Measurements from ENCODE around the gene KLC3.

The KLC3 gene

DNA sequence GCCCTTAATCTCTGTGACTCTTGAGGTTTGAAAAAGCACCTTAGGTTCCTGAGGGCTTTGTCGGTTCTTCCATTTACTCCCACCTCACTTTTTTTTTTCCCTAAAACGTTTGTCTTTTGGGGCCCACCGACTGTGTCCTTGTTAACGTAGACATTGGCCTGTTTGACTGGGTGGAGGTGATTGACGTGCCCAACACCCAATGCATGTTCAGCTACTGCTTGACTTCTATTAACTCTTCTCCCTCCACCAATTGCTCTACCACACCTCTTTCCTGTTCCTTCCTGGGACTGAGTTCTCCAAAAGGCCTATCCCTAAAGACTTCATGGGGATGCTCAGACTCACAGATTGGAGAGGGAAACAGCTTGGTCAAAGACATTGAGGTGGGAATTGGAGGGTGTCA, 35.1 kb upstream of the KLC3 start:
- no peak for TF ChIP-seq TAF1 (IDR thresholded peaks at IDR 0.05; ENCODE audit: borderline replicate concordance, insufficient read depth, low read length)
- no peak for TF ChIP-seq FOXP2 (optimal IDR thresholded peaks at IDR 0.05; ENCODE audit: borderline replicate concordance, extremely low read depth, extremely low read length, insufficient read depth)
- no peak for TF ChIP-seq POLR2AphosphoS5 (IDR thresholded peaks at IDR 0.05; ENCODE audit: low read depth, low read length)
- no peak for TF ChIP-seq SIN3A (IDR thresholded peaks at IDR 0.05; ENCODE audit: borderline replicate concordance, insufficient read depth, low read length)
- TF ChIP-seq, protein P1, sequence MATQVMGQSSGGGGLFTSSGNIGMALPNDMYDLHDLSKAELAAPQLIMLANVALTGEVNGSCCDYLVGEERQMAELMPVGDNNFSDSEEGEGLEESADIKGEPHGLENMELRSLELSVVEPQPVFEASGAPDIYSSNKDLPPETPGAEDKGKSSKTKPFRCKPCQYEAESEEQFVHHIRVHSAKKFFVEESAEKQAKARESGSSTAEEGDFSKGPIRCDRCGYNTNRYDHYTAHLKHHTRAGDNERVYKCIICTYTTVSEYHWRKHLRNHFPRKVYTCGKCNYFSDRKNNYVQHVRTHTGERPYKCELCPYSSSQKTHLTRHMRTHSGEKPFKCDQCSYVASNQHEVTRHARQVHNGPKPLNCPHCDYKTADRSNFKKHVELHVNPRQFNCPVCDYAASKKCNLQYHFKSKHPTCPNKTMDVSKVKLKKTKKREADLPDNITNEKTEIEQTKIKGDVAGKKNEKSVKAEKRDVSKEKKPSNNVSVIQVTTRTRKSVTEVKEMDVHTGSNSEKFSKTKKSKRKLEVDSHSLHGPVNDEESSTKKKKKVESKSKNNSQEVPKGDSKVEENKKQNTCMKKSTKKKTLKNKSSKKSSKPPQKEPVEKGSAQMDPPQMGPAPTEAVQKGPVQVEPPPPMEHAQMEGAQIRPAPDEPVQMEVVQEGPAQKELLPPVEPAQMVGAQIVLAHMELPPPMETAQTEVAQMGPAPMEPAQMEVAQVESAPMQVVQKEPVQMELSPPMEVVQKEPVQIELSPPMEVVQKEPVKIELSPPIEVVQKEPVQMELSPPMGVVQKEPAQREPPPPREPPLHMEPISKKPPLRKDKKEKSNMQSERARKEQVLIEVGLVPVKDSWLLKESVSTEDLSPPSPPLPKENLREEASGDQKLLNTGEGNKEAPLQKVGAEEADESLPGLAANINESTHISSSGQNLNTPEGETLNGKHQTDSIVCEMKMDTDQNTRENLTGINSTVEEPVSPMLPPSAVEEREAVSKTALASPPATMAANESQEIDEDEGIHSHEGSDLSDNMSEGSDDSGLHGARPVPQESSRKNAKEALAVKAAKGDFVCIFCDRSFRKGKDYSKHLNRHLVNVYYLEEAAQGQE (IDR thresholded peaks at IDR 0.05; ENCODE audit: insufficient read depth in 1 of 2, low read depth in 2 of 2, low read length in 2 of 2): no peak

DNA sequence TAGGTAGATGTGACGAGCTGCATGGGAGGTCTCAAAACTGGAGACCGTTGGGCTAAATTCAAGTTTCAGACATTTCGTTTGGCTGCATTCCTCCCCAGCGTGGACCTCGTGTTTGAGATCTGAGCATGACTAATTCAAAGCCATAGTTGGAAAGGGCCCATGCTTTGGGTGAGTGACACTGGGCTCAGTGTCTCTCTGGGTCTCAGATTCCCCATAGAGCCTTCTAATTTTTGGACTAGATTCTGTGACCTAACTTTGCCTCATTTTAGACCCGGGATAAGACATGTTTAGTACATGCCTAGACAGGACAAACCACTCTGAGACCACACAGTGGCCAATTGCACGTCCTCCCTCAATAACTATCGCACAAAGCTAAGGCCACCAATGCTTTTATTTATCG, 34.5 kb upstream of the KLC3 start:
- TF ChIP-seq FOXP2 (optimal IDR thresholded peaks at IDR 0.05; ENCODE audit: borderline replicate concordance, extremely low read depth, extremely low read length, insufficient read depth) (no peak), SIN3A (IDR thresholded peaks at IDR 0.05; ENCODE audit: borderline replicate concordance, insufficient read depth, low read length) (no peak), TAF1 (IDR thresholded peaks at IDR 0.05; ENCODE audit: borderline replicate concordance, insufficient read depth, low read length) (no peak), POLR2AphosphoS5 (IDR thresholded peaks at IDR 0.05; ENCODE audit: low read depth, low read length) (no peak)
- TF ChIP-seq, protein P1 (IDR thresholded peaks at IDR 0.05; ENCODE audit: insufficient read depth in 1 of 2, low read depth in 2 of 2, low read length in 2 of 2): no peak

DNA sequence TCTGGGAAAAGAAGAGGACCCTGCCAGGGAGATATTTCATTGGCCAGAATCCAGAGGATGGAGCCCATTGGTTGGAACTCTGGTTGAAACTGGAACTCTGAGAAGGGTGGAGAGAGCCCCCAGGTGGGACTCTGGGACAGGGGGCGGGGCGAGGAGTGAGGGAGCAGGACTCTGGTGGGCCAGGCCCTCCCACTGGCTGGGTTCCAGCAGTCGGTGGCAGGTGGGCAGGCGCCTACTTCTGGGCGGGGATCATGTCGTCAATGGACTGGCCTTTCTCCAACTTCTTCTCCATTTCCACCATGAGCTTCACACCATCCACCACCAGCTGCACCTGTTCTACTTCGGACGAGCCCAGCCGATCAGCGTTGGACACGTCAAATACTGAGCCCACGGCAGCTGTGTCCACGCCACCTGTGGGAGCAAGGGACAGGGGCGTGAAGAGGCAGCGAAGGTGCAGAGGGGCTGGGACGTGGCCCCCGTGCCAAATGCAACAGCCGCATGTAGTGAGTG, 34.0 kb upstream of the KLC3 start:
- no peak for TF ChIP-seq FOXP2 (optimal IDR thresholded peaks at IDR 0.05; ENCODE audit: borderline replicate concordance, extremely low read depth, extremely low read length, insufficient read depth)
- no peak for TF ChIP-seq SIN3A (IDR thresholded peaks at IDR 0.05; ENCODE audit: borderline replicate concordance, insufficient read depth, low read length)
- TF ChIP-seq, protein P1 (IDR thresholded peaks at IDR 0.05; ENCODE audit: insufficient read depth in 1 of 2, low read depth in 2 of 2, low read length in 2 of 2): no peak
- TF ChIP-seq TAF1 (IDR thresholded peaks at IDR 0.05; ENCODE audit: borderline replicate concordance, insufficient read depth, low read length): no peak
- TF ChIP-seq POLR2AphosphoS5 (IDR thresholded peaks at IDR 0.05; ENCODE audit: low read depth, low read length): no peak

DNA sequence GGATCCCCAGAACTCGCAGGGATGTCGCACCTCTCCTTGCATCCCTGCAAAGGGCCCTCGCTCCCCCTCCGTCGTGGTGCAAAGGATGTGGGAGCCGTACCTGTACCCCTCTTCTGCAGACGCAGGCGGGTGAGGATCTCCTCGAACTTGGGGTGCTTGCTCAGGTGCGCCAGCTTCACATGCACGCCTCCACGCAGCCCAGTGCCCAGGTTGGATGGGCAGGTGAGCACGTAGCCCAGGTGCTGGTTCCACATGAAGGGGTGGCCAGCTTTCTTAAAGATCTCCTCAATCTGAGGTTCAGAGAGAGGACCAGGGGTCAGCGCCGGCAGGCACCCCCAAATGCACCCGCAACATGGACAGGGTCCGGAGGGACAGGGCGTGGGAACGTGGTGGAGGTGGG, 33.2 kb upstream of the KLC3 start:
- TF ChIP-seq SIN3A (IDR thresholded peaks at IDR 0.05; ENCODE audit: borderline replicate concordance, insufficient read depth, low read length) (no peak), POLR2AphosphoS5 (IDR thresholded peaks at IDR 0.05; ENCODE audit: low read depth, low read length) (no peak), FOXP2 (optimal IDR thresholded peaks at IDR 0.05; ENCODE audit: borderline replicate concordance, extremely low read depth, extremely low read length, insufficient read depth) (no peak), TAF1 (IDR thresholded peaks at IDR 0.05; ENCODE audit: borderline replicate concordance, insufficient read depth, low read length) (no peak)
- TF ChIP-seq, protein P1 (IDR thresholded peaks at IDR 0.05; ENCODE audit: insufficient read depth in 1 of 2, low read depth in 2 of 2, low read length in 2 of 2): no peak

DNA sequence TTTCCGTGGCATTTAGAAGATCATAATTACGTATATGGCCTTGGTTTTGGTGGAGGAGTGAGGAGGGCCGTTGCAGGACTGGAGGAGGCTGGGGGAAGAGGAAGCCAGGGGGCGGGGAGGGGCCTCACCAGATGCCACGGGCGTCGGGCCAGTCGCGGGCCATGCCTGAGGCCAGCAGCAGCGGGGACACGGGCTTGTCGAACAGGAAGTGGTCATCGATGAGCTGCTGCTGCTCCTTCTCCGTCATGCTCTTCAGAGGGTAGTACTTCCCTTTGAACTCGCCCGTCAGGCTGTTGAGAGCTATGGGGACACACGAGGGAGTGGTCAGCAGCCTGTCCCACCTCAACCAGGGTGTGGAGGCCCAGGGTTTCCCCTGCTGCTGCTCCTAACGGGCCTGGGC, 28.9 kb upstream of the KLC3 start:
- TF ChIP-seq SIN3A (IDR thresholded peaks at IDR 0.05; ENCODE audit: borderline replicate concordance, insufficient read depth, low read length) (no peak), FOXP2 (optimal IDR thresholded peaks at IDR 0.05; ENCODE audit: borderline replicate concordance, extremely low read depth, extremely low read length, insufficient read depth) (peak; percentile 12)

Data from PFSK-1 (cell line).